MM.1S (cell line): ENCODE results near the gene MIGA2.
"Not testable (repeated sequence)": the region's sequence is repeated elsewhere in the genome, so short reads cannot be mapped to it uniquely, and the experiment has no call there.

Source experiments
- DNase-seq: peaks from one replicate; pipeline ENCODE4 v3.0.0-alpha.2; 2015
- H2AFZ ChIP-seq: fragments of 300-600 bp; sonication (generic); 2 replicates; pipeline ENCODE4 v1.6.0; 2016; ENCODE audit warnings: antibody characterized with exemption, low read length
- H3F3A ChIP-seq: fragments of 300-600 bp; sonication (generic); 2 replicates; pipeline ENCODE4 v1.6.1; 2016; ENCODE audit warnings: mild to moderate bottlenecking, antibody characterized with exemption, low read length, moderate library complexity, mixed read lengths; ENCODE audit not compliant: insufficient read depth
- H3K27ac ChIP-seq: fragments of 300-600 bp; sonication (generic); 2 replicates; pipeline ENCODE4 v1.5.1; 2016; ENCODE audit warnings: mild to moderate bottlenecking, low read length
- H3K27me3 ChIP-seq: fragments of 300-600 bp; sonication (generic); replicated peaks from 2 replicates; pipeline ENCODE4 v1.6.0; 2016; ENCODE audit warnings: low read length; ENCODE audit not compliant: insufficient read depth
- H3K36me3 ChIP-seq: fragments of 300-600 bp; sonication (generic); replicated peaks from 2 replicates; pipeline ENCODE4 v1.6.1; 2016; ENCODE audit warnings: mild to moderate bottlenecking, low read length, mixed read lengths; ENCODE audit not compliant: insufficient read depth
- H3K4me1 ChIP-seq: fragments of 300-600 bp; sonication (generic); 2 replicates; pipeline ENCODE4 v1.6.1; 2016; ENCODE audit warnings: low read length, mixed read lengths
- H3K4me2 ChIP-seq: fragments of 300-600 bp; sonication (generic); 2 replicates; pipeline ENCODE4 v1.6.0; 2016; ENCODE audit warnings: low read depth, low read length
- H3K4me3 ChIP-seq: fragments of 300-600 bp; sonication (generic); 2 replicates; pipeline ENCODE4 v1.5.1; 2016; ENCODE audit warnings: low read length, mixed read lengths
- H3K79me2 ChIP-seq: fragments of 300-600 bp; sonication (generic); 2 replicates; pipeline ENCODE4 v1.6.1; 2016; ENCODE audit warnings: mixed run types, low read length, mixed read lengths
- H3K9ac ChIP-seq: fragments of 300-600 bp; sonication (generic); 2 replicates; pipeline ENCODE4 v1.6.1; 2016; ENCODE audit warnings: low read length, mixed read lengths
- H3K9me2 ChIP-seq: fragments of 300-600 bp; sonication (generic); replicated peaks from 2 replicates; pipeline ENCODE4 v1.6.1; 2016; ENCODE audit warnings: mild to moderate bottlenecking, low read length, mixed read lengths; ENCODE audit not compliant: insufficient read depth
- H3K9me3 ChIP-seq: fragments of 300-600 bp; sonication (generic); replicated peaks from 2 replicates; pipeline ENCODE4 v1.6.1; 2016; ENCODE audit warnings: mild to moderate bottlenecking, low read length, mixed read lengths; ENCODE audit not compliant: insufficient read depth
- H4K20me1 ChIP-seq: fragments of 300-600 bp; sonication (generic); 2 replicates; pipeline ENCODE4 v1.6.1; 2016; ENCODE audit warnings: mild to moderate bottlenecking, low read length, moderate library complexity, mixed read lengths; ENCODE audit not compliant: insufficient read depth
- CTCF ChIP-seq: fragments of 300-600 bp; sonication (generic); IDR thresholded peaks from 2 replicates; pipeline ENCODE4 v1.5.1; 2016; ENCODE audit warnings: antibody characterized with exemption, low read length, mixed read lengths
- EZH2 ChIP-seq: fragments of 300-600 bp; sonication (generic); optimal IDR thresholded peaks from 2 replicates; pipeline ENCODE3; 2017; ENCODE audit warnings: low read depth, mild to moderate bottlenecking, antibody characterized with exemption, low read length, mixed read lengths
- EZH2phosphoT487 ChIP-seq: fragments of 300-600 bp; sonication (generic); IDR thresholded peaks from 2 replicates; pipeline ENCODE4 v1.6.1; 2018; ENCODE audit warnings: antibody characterized with exemption, low read length

The MIGA2 gene

GRCh38 chr9:128999581-129000206 lies 36.7 kb upstream of the MIGA2 start:
- no peak for TF ChIP-seq EZH2
- TF ChIP-seq CTCF, result no peak
- no peak for TF ChIP-seq EZH2phosphoT487
- H3K4me3 ChIP-seq, result no peak overlapping the region
- no peaks in the 10 kb centered on the region for H3K9me3 ChIP-seq
- no peaks in the 10 kb centered on the region for H3K4me1 ChIP-seq
- no peaks in the 10 kb centered on the region for H3K9me2 ChIP-seq
- H3F3A ChIP-seq, result 0 out of 2 replicates have a peak, but pooled peaks cover 4% of the 10 kb centered on the region
- no peaks in the 10 kb centered on the region for H3K79me2 ChIP-seq
- DNase-seq, result no peak
- no peak overlapping the region for H3K4me2 ChIP-seq
- H2AFZ ChIP-seq, result no peak overlapping the region
- peaks cover 17% of the 10 kb centered on the region for H3K36me3 ChIP-seq
- no peaks in the 10 kb centered on the region for H3K27me3 ChIP-seq
- H3K27ac ChIP-seq, result no peak overlapping the region
- no peaks in the 10 kb centered on the region for H4K20me1 ChIP-seq
- no peak overlapping the region for H3K9ac ChIP-seq

DNA sequence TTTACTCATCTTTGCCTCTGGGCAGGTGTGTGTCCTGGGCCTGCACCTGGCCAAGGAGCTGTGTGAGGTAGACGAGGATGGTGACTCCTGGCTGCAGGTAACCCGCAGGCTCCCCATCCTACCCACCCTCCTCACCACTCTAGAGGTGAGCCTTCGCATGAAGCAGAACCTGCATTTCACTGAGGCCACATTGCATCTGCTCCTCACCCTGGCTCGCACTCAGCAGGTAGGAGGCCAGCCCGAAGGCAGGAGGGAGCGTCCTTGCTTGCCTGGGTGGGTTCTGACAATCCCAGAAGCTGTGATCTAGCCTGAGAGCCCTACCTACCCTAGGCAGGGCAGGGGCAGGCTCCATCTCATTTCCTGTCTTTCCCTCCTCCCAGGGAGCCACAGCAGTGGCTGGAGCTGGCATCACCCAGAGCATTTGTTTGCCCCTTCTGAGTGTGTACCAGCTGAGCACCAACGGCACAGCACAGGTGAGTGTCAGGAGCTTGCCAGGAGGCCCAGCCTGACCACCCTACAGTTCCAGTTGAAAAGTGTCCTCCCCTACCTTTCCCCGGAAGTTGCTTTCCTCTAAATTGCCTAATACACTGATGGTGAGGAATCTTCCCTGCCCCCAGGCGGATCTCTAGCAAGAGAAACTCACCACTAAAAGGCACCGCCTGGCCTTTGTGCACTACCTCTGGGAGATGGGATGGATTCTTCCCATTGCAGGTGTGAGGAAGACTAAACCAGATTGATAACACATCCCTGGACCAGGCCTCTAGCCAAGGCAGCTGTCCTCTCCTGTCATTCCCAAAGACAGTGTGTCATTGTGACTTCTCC lies 34.7 kb upstream of the MIGA2 start:
- no peaks in the 10 kb centered on the region for H3K4me1 ChIP-seq
- H3F3A ChIP-seq, result 0 out of 2 replicates have a peak, but pooled peaks cover 17% of the 10 kb centered on the region
- H2AFZ ChIP-seq, result no peak overlapping the region
- no peak for DNase-seq
- no peak overlapping the region for H3K27ac ChIP-seq
- no peaks in the 10 kb centered on the region for H3K9me3 ChIP-seq
- H3K9ac ChIP-seq, result no peak overlapping the region
- no peaks in the 10 kb centered on the region for H4K20me1 ChIP-seq
- TF ChIP-seq EZH2 (no peak), EZH2phosphoT487 (no peak), CTCF (no peak)
- H3K4me3 ChIP-seq, result no peak overlapping the region
- no peaks in the 10 kb centered on the region for H3K9me2 ChIP-seq
- peaks cover 20% of the 10 kb centered on the region for H3K36me3 ChIP-seq
- H3K4me2 ChIP-seq, result no peak overlapping the region
- H3K79me2 ChIP-seq, result no peaks in the 10 kb centered on the region
- H3K27me3 ChIP-seq, result no peaks in the 10 kb centered on the region

DNA sequence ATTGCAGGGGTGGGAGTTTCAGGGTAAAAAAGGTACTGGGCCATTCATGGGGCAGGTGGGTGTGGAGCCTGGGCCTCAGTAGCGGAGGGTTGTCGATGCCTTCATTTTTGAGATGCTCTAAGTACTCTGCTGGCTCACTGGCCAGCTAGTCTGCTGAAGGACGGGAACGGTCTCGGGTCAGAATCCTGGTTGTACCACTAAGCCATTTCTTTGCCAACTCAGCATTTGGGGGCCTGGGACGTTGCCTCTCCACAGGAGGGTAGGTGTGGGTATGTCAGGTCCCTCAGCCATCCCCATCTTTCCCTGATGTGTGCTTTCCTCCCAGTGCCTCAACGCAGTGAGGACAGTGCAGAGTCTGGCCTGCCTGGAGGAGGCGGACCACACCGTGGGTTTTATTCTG lies 33.4 kb upstream of the MIGA2 start:
- no peaks in the 10 kb centered on the region for H3K27me3 ChIP-seq
- H3K36me3 ChIP-seq, result peaks cover 20% of the 10 kb centered on the region

GRCh38 chr9:129004173-129004572 lies 32.3 kb upstream of the MIGA2 start:
- DNase-seq, H3K9ac ChIP-seq, H2AFZ ChIP-seq, H3K4me3 ChIP-seq, H3K27me3 ChIP-seq, H3K27ac ChIP-seq, H4K20me1 ChIP-seq, H3K4me2 ChIP-seq, H3K9me3 ChIP-seq, H3K79me2 ChIP-seq, H3K9me2 ChIP-seq: not testable (repeated sequence)
- Histone ChIP-seq H3F3A (peaks cover 40% of the 10 kb centered on the region), H3K4me1 (peaks cover 19% of the 10 kb centered on the region), H3K36me3 (peaks cover 18% of the 10 kb centered on the region)

More for the DNA sequence above, 33.4 kb upstream of the MIGA2 start:
- peaks cover 29% of the 10 kb centered on the region; the same call in 1 of the 2 replicates for H3F3A ChIP-seq
- no peak overlapping the region for H3K27ac ChIP-seq
- DNase-seq, result no peak
- no peaks in the 10 kb centered on the region for H3K9me2 ChIP-seq
- no peak overlapping the region for H3K4me2 ChIP-seq
- H3K9me3 ChIP-seq, result no peaks in the 10 kb centered on the region
- TF ChIP-seq EZH2phosphoT487, result no peak
- no peak for TF ChIP-seq EZH2
- no peak for TF ChIP-seq CTCF
- no peaks in the 10 kb centered on the region for H3K79me2 ChIP-seq
- H3K9ac ChIP-seq, result no peak overlapping the region
- no peak overlapping the region for H2AFZ ChIP-seq
- H3K4me3 ChIP-seq, result no peak overlapping the region
- H3K4me1 ChIP-seq, result peaks cover 10% of the 10 kb centered on the region
- H4K20me1 ChIP-seq, result no peaks in the 10 kb centered on the region
